ENCODE measurements around the gene LRRC3.

LRRC3 gene

DNA sequence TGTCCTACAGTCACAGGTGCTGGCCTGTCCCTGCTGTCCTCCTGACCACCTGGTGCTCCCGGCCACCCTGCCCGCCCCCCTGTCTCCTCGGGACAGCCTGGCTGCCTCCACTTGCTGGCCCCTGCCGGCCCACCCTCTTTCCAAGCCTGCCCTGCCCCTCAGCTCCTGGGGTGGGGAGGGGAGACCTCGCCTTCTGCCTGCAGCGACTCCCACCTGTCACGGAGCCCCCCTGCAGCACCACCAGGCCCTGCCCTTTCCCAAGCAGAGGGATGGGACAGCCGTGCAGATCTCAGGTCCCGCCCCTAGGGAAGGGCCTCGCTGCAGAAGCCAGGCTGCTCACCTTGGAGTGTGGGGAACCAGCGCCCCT is 7.5 kb downstream of the LRRC3 start:
- TF ChIP-seq EZH2 (IDR thresholded peaks at IDR 0.05; ENCODE audit: borderline replicate concordance, low read length): no peak
- TF ChIP-seq, protein P1, sequence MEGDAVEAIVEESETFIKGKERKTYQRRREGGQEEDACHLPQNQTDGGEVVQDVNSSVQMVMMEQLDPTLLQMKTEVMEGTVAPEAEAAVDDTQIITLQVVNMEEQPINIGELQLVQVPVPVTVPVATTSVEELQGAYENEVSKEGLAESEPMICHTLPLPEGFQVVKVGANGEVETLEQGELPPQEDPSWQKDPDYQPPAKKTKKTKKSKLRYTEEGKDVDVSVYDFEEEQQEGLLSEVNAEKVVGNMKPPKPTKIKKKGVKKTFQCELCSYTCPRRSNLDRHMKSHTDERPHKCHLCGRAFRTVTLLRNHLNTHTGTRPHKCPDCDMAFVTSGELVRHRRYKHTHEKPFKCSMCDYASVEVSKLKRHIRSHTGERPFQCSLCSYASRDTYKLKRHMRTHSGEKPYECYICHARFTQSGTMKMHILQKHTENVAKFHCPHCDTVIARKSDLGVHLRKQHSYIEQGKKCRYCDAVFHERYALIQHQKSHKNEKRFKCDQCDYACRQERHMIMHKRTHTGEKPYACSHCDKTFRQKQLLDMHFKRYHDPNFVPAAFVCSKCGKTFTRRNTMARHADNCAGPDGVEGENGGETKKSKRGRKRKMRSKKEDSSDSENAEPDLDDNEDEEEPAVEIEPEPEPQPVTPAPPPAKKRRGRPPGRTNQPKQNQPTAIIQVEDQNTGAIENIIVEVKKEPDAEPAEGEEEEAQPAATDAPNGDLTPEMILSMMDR (IDR thresholded peaks at IDR 0.05; ENCODE audit: low read length): no peak
- no peak overlapping the region for H3K9ac ChIP-seq (ENCODE audit: low read length)
- H3K9me2 ChIP-seq (ENCODE audit: low read depth, low read length): no peaks in the 10 kb centered on the region
- no peak overlapping the region for H2AFZ ChIP-seq (ENCODE audit: low read length)
- H3F3A ChIP-seq (ENCODE audit: insufficient read depth, low read length): no peaks in the 10 kb centered on the region
- H3K4me2 ChIP-seq (ENCODE audit: low read length): no peak overlapping the region
- no peak overlapping the region for H3K4me3 ChIP-seq (ENCODE audit: low read depth, low read length, poor library complexity, severe bottlenecking)
- H3K9me3 ChIP-seq (ENCODE audit: low read length): no peaks in the 10 kb centered on the region
- no peaks in the 10 kb centered on the region for H3K4me1 ChIP-seq (ENCODE audit: insufficient read depth, low read length, severe bottlenecking)
- no peak overlapping the region for H3K27ac ChIP-seq (ENCODE audit: low read depth, low read length, poor library complexity, severe bottlenecking)
- H3K36me3 ChIP-seq (ENCODE audit: insufficient read depth, low read length): no peaks in the 10 kb centered on the region
- H4K20me1 ChIP-seq (ENCODE audit: insufficient read depth, low read length): no peaks in the 10 kb centered on the region
- peaks cover 3% of the 10 kb centered on the region; the same call in 1 of the 2 replicates for H3K27me3 ChIP-seq (ENCODE audit: insufficient read depth, low read length)
- no peaks in the 10 kb centered on the region for H3K79me2 ChIP-seq (ENCODE audit: insufficient read depth, low read length)

DNA sequence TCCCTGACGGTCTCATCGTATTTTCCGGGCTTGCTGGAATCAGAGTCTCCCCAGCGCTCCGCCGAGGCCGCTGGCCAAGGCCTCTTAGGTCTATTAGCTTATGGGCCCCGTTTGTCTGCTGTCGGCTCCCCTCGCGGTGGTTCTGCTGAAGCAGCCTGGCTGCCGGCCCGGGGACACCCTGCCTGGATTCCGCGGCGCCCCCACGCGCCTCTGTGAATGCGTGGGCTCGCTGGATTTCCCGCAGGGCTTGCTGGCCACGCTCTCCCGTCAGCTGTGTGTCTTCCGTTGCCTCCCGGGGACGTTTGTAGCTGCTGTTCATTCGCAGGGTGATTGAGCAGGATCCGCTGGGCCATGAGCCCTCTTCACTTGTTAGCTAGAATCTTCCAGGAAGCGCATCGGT is 8.4 kb downstream of the LRRC3 start:
- Histone ChIP-seq H3K9me2 (ENCODE audit: low read depth, low read length) (no peaks in the 10 kb centered on the region), H3F3A (ENCODE audit: insufficient read depth, low read length) (no peaks in the 10 kb centered on the region), H3K4me1 (ENCODE audit: insufficient read depth, low read length, severe bottlenecking) (no peaks in the 10 kb centered on the region), H3K27me3 (ENCODE audit: insufficient read depth, low read length) (peaks cover 3% of the 10 kb centered on the region; the same call in 1 of the 2 replicates), H3K36me3 (ENCODE audit: insufficient read depth, low read length) (no peaks in the 10 kb centered on the region), H2AFZ (ENCODE audit: low read length) (no peak overlapping the region), H3K9ac (ENCODE audit: low read length) (no peak overlapping the region), H3K79me2 (ENCODE audit: insufficient read depth, low read length) (no peaks in the 10 kb centered on the region), H3K27ac (ENCODE audit: low read depth, low read length, poor library complexity, severe bottlenecking) (no peak overlapping the region), H3K4me3 (ENCODE audit: low read depth, low read length, poor library complexity, severe bottlenecking) (no peak overlapping the region), H4K20me1 (ENCODE audit: insufficient read depth, low read length) (no peaks in the 10 kb centered on the region), H3K9me3 (ENCODE audit: low read length) (no peaks in the 10 kb centered on the region), H3K4me2 (ENCODE audit: low read length) (no peak overlapping the region)
- TF ChIP-seq, protein P1 (IDR thresholded peaks at IDR 0.05; ENCODE audit: low read length): no peak
- no peak for TF ChIP-seq EZH2 (IDR thresholded peaks at IDR 0.05; ENCODE audit: borderline replicate concordance, low read length)

DNA sequence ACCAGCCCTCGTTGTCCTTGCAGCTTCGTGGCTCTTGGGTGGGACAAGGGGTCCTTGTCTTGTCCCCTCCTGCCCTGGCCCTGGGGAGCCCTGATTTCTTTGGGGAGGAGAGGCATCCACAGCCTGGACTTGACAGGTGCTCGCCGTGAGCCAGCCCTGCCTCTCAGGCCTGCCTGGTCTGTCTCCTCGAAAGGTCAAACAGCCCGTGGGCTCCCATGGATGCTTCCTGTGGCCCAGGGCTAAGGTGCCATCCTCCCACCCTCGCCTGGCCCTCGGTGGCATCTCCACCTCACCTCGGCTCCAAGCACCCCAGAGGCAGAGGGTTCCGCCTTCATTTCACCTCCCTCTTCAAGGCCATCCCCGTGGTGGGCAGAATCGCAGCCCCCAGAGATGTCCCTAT is 9.0 kb downstream of the LRRC3 start:
- Histone ChIP-seq H3K36me3 (ENCODE audit: insufficient read depth, low read length) (no peaks in the 10 kb centered on the region), H4K20me1 (ENCODE audit: insufficient read depth, low read length) (no peaks in the 10 kb centered on the region), H3K4me1 (ENCODE audit: insufficient read depth, low read length, severe bottlenecking) (no peaks in the 10 kb centered on the region), H3K4me3 (ENCODE audit: low read depth, low read length, poor library complexity, severe bottlenecking) (no peak overlapping the region), H3K27me3 (ENCODE audit: insufficient read depth, low read length) (peaks cover 3% of the 10 kb centered on the region; the same call in 1 of the 2 replicates), H3K79me2 (ENCODE audit: insufficient read depth, low read length) (no peaks in the 10 kb centered on the region), H2AFZ (ENCODE audit: low read length) (no peak overlapping the region), H3K9me2 (ENCODE audit: low read depth, low read length) (no peaks in the 10 kb centered on the region), H3F3A (ENCODE audit: insufficient read depth, low read length) (no peaks in the 10 kb centered on the region), H3K4me2 (ENCODE audit: low read length) (no peak overlapping the region), H3K27ac (ENCODE audit: low read depth, low read length, poor library complexity, severe bottlenecking) (no peak overlapping the region), H3K9me3 (ENCODE audit: low read length) (no peaks in the 10 kb centered on the region), H3K9ac (ENCODE audit: low read length) (no peak overlapping the region)
- no peak for TF ChIP-seq EZH2 (IDR thresholded peaks at IDR 0.05; ENCODE audit: borderline replicate concordance, low read length)
- TF ChIP-seq, protein P1 (IDR thresholded peaks at IDR 0.05; ENCODE audit: low read length): no peak
